Measurements from ENCODE around the gene RNF111. TPM values are rescaled to one million over a fixed set of nuclear protein-coding genes. Genes with fewer than 3 reads are reported as not detected.

Gene RNF111
- total and polyA plus RNA-seq, 9 of the 15 experiments (the other 6 are each of a cell fraction or from before 2014, with no cell fraction given), result 7.9 to 26.0 (median 14.4) TPM

GRCh38 chr15:58987491-58988005, at the start of gene RNF111 (continued):
- TF ChIP-seq ZFP91 (CRISPR knock-in tag; IDR thresholded peaks at IDR 0.05), result no peak
- TF ChIP-seq IRF9 (tag; IDR thresholded peaks at IDR 0.05), result no peak
- TF ChIP-seq BACH1 (tag; IDR thresholded peaks at IDR 0.05), result no peak
- no peak for TF ChIP-seq RBM15 (IDR thresholded peaks at IDR 0.05; ENCODE audit: insufficient read depth, low read length)
- peak; percentile 62 for TF ChIP-seq EGR1 (conservative IDR thresholded peaks at IDR 0.05)
- no peak for TF ChIP-seq TSHZ1 (CRISPR knock-in tag; IDR thresholded peaks at IDR 0.05)
- TF ChIP-seq HSF4 (CRISPR knock-in tag; IDR thresholded peaks at IDR 0.05; ENCODE audit: borderline replicate concordance), result no peak
- no peak for TF ChIP-seq NCOA6 (IDR thresholded peaks at IDR 0.05)
- TF ChIP-seq DLX4 (CRISPR knock-in tag; IDR thresholded peaks at IDR 0.05), result no peak
- TF ChIP-seq MED1 (CRISPR knock-in tag; IDR thresholded peaks at IDR 0.05; ENCODE audit: borderline replicate concordance), result no peak
- no peak for TF ChIP-seq ZNF232 (CRISPR knock-in tag; IDR thresholded peaks at IDR 0.05)
- TF ChIP-seq HNRNPL (IDR thresholded peaks at IDR 0.05; ENCODE audit: low read depth, low read length), result no peak
- no peak for TF ChIP-seq GTF2A2 (tag; IDR thresholded peaks at IDR 0.05)
- no peak for TF ChIP-seq AFF1 (IDR thresholded peaks at IDR 0.05; ENCODE audit: low read depth in 1 of 2, partially characterized antibody in 2 of 2)
- TF ChIP-seq CREB1 (IDR thresholded peaks at IDR 0.05), result peak; percentile 52; the same call in 1 of the 2 replicates
- no peak; the same call in 1 of the 2 replicates for TF ChIP-seq CREB1 (CRISPR knock-in tag; IDR thresholded peaks at IDR 0.05)
- no peak for TF ChIP-seq POLR2AphosphoS2 (IDR thresholded peaks at IDR 0.05; ENCODE audit: low read length)
- TF ChIP-seq CREM (IDR thresholded peaks at IDR 0.05; ENCODE audit: low read depth), result peak; percentile 50; the same call in 1 of the 2 replicates

Data from K562 (cell line).